ENCODE measurements around the gene TRIM69. TPM values are rescaled to one million over a fixed set of nuclear protein-coding genes. Genes with fewer than 3 reads are reported as not detected.
A peak's percentile ranks its signal among the peaks of the same experiment; 100 is the strongest.

The TRIM69 gene
- total and polyA plus RNA-seq, 7 experiments from 2014 or later, result 12.4 to 65.0 (median 23.1) TPM

GRCh38 chr15:44706946-44707636 is 29.2 kb upstream of the TRIM69 start:
- ChIA-PET CTCF (interaction anchor here (0.8 to 13.5 kb wide), 2 partner anchors 10 to 44 kb away, joined by 3 to 235 read pairs; partner anchors contain the start of gene SPG11), POLR2A (interaction anchor here (0.5 to 39.4 kb wide), 6 partner anchors 9 to 85 kb away, joined by 3 to 3822 read pairs (median 68); partner anchors contain the start of genes SPG11 and TRIM69)
- Mint-ChIP-seq H3K9me3 (peaks cover 0 to 38% (median 14%) of the 10 kb centered on the region in 11 donors), H3K27me3 (peaks cover 0 to 6% (median 0%) of the 10 kb centered on the region in 5 donors), H3K4me1 (peaks cover 14 to 54% (median 40%) of the 10 kb centered on the region in 7 donors), H3K36me3 (peaks cover 4 to 65% (median 34%) of the 10 kb centered on the region in 5 donors), H3K27ac (peak overlapping the region in 2 of 9 donors; percentile 26 to 63), H3K4me3 (no peak overlapping the region)
- Histone ChIP-seq H3K9me3 (ENCODE audit: control insufficient read depth in 2 of 3, low read length in 3 of 3) (no peaks in the 10 kb centered on the region), H3K27ac (ENCODE audit: low read depth, low read length) (no peak overlapping the region), H3K36me3 (ENCODE audit: control insufficient read depth in 2 of 3, insufficient read depth in 3 of 3, low read length in 3 of 3) (peaks cover 0 to 7% (median under 1%) of the 10 kb centered on the region in 3 experiments), H3K4me3 (ENCODE audit: low read length) (no peak overlapping the region), H3K27me3 (ENCODE audit: control insufficient read depth in 2 of 2, insufficient read depth in 2 of 2, low read length in 2 of 2) (no peaks in the 10 kb centered on the region), H3K4me1 (ENCODE audit: control insufficient read depth in 2 of 2, insufficient read depth in 2 of 2, low read length in 2 of 2) (peaks cover 5 to 12% of the 10 kb centered on the region in 2 donors)
- no peak for DNase-seq
- no peak for ATAC-seq
- intact Hi-C loops (cut with micrococcal nuclease), result no loop called here

- H3K9me3 Mint-ChIP-seq, result peaks cover 0 to 17% (median 3%) of the 10 kb centered on the region in 11 donors
- H3K4me1 Mint-ChIP-seq, result peaks cover 24 to 69% (median 46%) of the 10 kb centered on the region in 7 donors
- CTCF ChIA-PET, result interaction anchor here (0.7 to 13.5 kb wide), 16 partner anchors 11 to 133 kb away, joined by 3 to 235 read pairs (median 8); partner anchors contain the start of genes SPG11 and TRIM69
- Histone ChIP-seq H3K4me1 (ENCODE audit: control insufficient read depth in 2 of 2, insufficient read depth in 2 of 2, low read length in 2 of 2) (peaks cover 5 to 16% of the 10 kb centered on the region in 2 donors), H3K27ac (ENCODE audit: low read depth, low read length) (peak overlapping the region; percentile 95), H3K9me3 (ENCODE audit: control insufficient read depth in 2 of 3, low read length in 3 of 3) (no peaks in the 10 kb centered on the region), H3K36me3 (ENCODE audit: control insufficient read depth in 2 of 3, insufficient read depth in 3 of 3, low read length in 3 of 3) (peaks cover 16 to 33% (median 17%) of the 10 kb centered on the region in 3 experiments), H3K4me3 (ENCODE audit: low read length) (peak overlapping the region; percentile 83), H3K27me3 (ENCODE audit: control insufficient read depth in 2 of 2, insufficient read depth in 2 of 2, low read length in 2 of 2) (no peaks in the 10 kb centered on the region)
- H3K4me3 Mint-ChIP-seq, result peak overlapping the region; percentile 93 to 100 (median 98)
- DNase-seq, result peak in 5 of 9 donors; percentile 39 to 59 (median 53)
- intact Hi-C loops (cut with micrococcal nuclease), result loop anchor here (1.0 to 5.0 kb wide), 10 partner anchors 16 to 1198 kb away; partner anchors contain the start of genes SPG11 (in 2 of the 2) and EIF3J (in 1 of the 2)
- H3K27ac Mint-ChIP-seq, result peak overlapping the region; percentile 98 to 100 (median 100)
- peaks cover 12 to 71% (median 55%) of the 10 kb centered on the region in 5 donors for H3K36me3 Mint-ChIP-seq
- H3K27me3 Mint-ChIP-seq, result peaks cover 0 to 17% (median 0%) of the 10 kb centered on the region in 5 donors
- POLR2A ChIA-PET, result interaction anchor here (0.7 to 39.4 kb wide), 26 partner anchors 7 to 283 kb away, joined by 3 to 3822 read pairs (median 6); partner anchors contain the start of genes CTDSPL2, EIF3J, SPG11 and TRIM69
- peak; percentile 10 for ATAC-seq
Measured at GRCh38 chr15:44710236-44711095, 25.9 kb upstream of the TRIM69 start.

- Histone ChIP-seq H3K27me3 (ENCODE audit: control insufficient read depth in 2 of 2, insufficient read depth in 2 of 2, low read length in 2 of 2) (no peaks in the 10 kb centered on the region), H3K4me3 (ENCODE audit: low read length) (peak within 1 kb of the TSS; percentile 83), H3K4me1 (ENCODE audit: control insufficient read depth in 2 of 2, insufficient read depth in 2 of 2, low read length in 2 of 2) (peaks cover 12 to 23% of the 10 kb centered on the region in 2 donors), H3K9me3 (ENCODE audit: control insufficient read depth in 2 of 3, low read length in 3 of 3) (no peaks in the 10 kb centered on the region), H3K36me3 (ENCODE audit: control insufficient read depth in 2 of 3, insufficient read depth in 3 of 3, low read length in 3 of 3) (peaks cover 22 to 41% (median 24%) of the 10 kb centered on the region in 3 experiments), H3K27ac (ENCODE audit: low read depth, low read length) (peak within 1 kb of the TSS; percentile 95)
- ChIA-PET POLR2A (interaction anchor here (0.7 to 39.4 kb wide), 29 partner anchors 8 to 284 kb away, joined by 3 to 3822 read pairs (median 5); partner anchors contain the start of genes CTDSPL2, EIF3J, SPG11 and TRIM69), CTCF (interaction anchor here (0.6 to 13.5 kb wide), 17 partner anchors 11 to 132 kb away, joined by 3 to 235 read pairs (median 7); partner anchors contain the start of genes SPG11 and TRIM69)
- intact Hi-C loops (cut with micrococcal nuclease), result loop anchor here (1.0 to 5.0 kb wide), 10 partner anchors 15 to 1199 kb away; partner anchors contain the start of genes SPG11 (in 2 of the 2) and EIF3J (in 1 of the 2)
- H3K27me3 Mint-ChIP-seq, result peaks cover 0 to 17% (median 0%) of the 10 kb centered on the region in 5 donors
- H3K27ac Mint-ChIP-seq, result peak within 1 kb of the TSS; percentile 98 to 100 (median 100)
- H3K36me3 Mint-ChIP-seq, result peaks cover 15 to 76% (median 59%) of the 10 kb centered on the region in 5 donors
- peaks cover 0 to 17% (median under 1%) of the 10 kb centered on the region in 11 donors for H3K9me3 Mint-ChIP-seq
- DNase-seq (peak; percentile 95 to 98 (median 97)), ATAC-seq (peak; percentile 84)
- H3K4me1 Mint-ChIP-seq, result peaks cover 31 to 74% (median 51%) of the 10 kb centered on the region in 7 donors
- peak within 1 kb of the TSS; percentile 93 to 100 (median 98) for H3K4me3 Mint-ChIP-seq
Measured at GRCh38 chr15:44711096-44711742, 25.1 kb upstream of the TRIM69 start, which contains the start of the genes B2M and PATL2. B2M (plus strand) TSS chr15:44711517; CDS start chr15:44711547, 30 bp downstream. PATL2 (minus strand) TSS chr15:44711323; CDS start chr15:44676490, 34,833 bp downstream.

GRCh38 chr15:44711743-44712345 is 24.5 kb upstream of the TRIM69 start:
- Mint-ChIP-seq H3K36me3 (peaks cover 15 to 77% (median 64%) of the 10 kb centered on the region in 5 donors), H3K4me1 (peaks cover 33 to 76% (median 57%) of the 10 kb centered on the region in 7 donors), H3K27me3 (peaks cover 0 to 17% (median 0%) of the 10 kb centered on the region in 5 donors), H3K4me3 (peak overlapping the region; percentile 93 to 100 (median 98)), H3K9me3 (peaks cover 0 to 17% (median 0%) of the 10 kb centered on the region in 11 donors), H3K27ac (peak overlapping the region; percentile 98 to 100 (median 100))
- peak overlapping the region; percentile 95 for H3K27ac ChIP-seq (ENCODE audit: low read depth, low read length)
- peak overlapping the region; percentile 83 for H3K4me3 ChIP-seq (ENCODE audit: low read length)
- peak in 8 of 9 donors; percentile 43 to 75 (median 66) for DNase-seq
- ChIA-PET POLR2A (interaction anchor here (1.0 to 39.4 kb wide), 23 partner anchors 9 to 285 kb away, joined by 3 to 3822 read pairs (median 6); partner anchors contain the start of genes CTDSPL2, EIF3J, SPG11 and TRIM69), CTCF (interaction anchor here (0.6 to 13.5 kb wide), 12 partner anchors 11 to 126 kb away, joined by 3 to 235 read pairs (median 8); partner anchors contain the start of genes SPG11 and TRIM69)
- intact Hi-C loops (cut with micrococcal nuclease), result loop anchor here (1.0 to 5.0 kb wide), 10 partner anchors 14 to 1200 kb away; partner anchors contain the start of genes SPG11 (in 2 of the 2) and EIF3J (in 1 of the 2)
- no peaks in the 10 kb centered on the region for H3K27me3 ChIP-seq (ENCODE audit: control insufficient read depth in 2 of 2, insufficient read depth in 2 of 2, low read length in 2 of 2)
- H3K9me3 ChIP-seq (ENCODE audit: control insufficient read depth in 2 of 3, low read length in 3 of 3), result no peaks in the 10 kb centered on the region
- peaks cover 29 to 47% (median 30%) of the 10 kb centered on the region in 3 experiments for H3K36me3 ChIP-seq (ENCODE audit: control insufficient read depth in 2 of 3, insufficient read depth in 3 of 3, low read length in 3 of 3)
- peaks cover 18 to 30% of the 10 kb centered on the region in 2 donors for H3K4me1 ChIP-seq (ENCODE audit: control insufficient read depth in 2 of 2, insufficient read depth in 2 of 2, low read length in 2 of 2)
- ATAC-seq, result peak; percentile 20
